ENCODE data around the gene JAM2. TPM values are rescaled to one million over a fixed set of nuclear protein-coding genes. Genes with fewer than 3 reads are reported as not detected.
"Not testable (repeated sequence)": the region's sequence is repeated elsewhere in the genome, so short reads cannot be mapped to it uniquely, and the experiment has no call there.

Gene JAM2
- total RNA-seq, 1 experiment from 2014 or later = not detected

- in situ Hi-C loops (cut with HindIII; ENCODE audit: low pct_unique_long_range_greater_than_20kb, low sequenced_read_pairs) = no loop called here
- DNase-seq (ENCODE audit: low read depth) = no peak
Measured at GRCh38 chr21:25700741-25701140, 61.7 kb downstream of the JAM2 start.

GRCh38 chr21:25701529-25701928, 62.5 kb downstream of the JAM2 start:
- in situ Hi-C loops (cut with HindIII; ENCODE audit: low pct_unique_long_range_greater_than_20kb, low sequenced_read_pairs) = no loop called here
- DNase-seq (ENCODE audit: low read depth) = no peak

- DNase-seq (ENCODE audit: low read depth) = peak; percentile 20
- in situ Hi-C loops (cut with HindIII; ENCODE audit: low pct_unique_long_range_greater_than_20kb, low sequenced_read_pairs) = no loop called here
Measured at GRCh38 chr21:25708467-25709065, 69.5 kb downstream of the JAM2 start.

- in situ Hi-C loops (cut with HindIII; ENCODE audit: low pct_unique_long_range_greater_than_20kb, low sequenced_read_pairs) = no loop called here
- no peak for DNase-seq (ENCODE audit: low read depth)
Measured at GRCh38 chr21:25709684-25710265, 70.7 kb downstream of the JAM2 start.

GRCh38 chr21:25710550-25710949, 71.5 kb downstream of the JAM2 start:
- in situ Hi-C loops (cut with HindIII; ENCODE audit: low pct_unique_long_range_greater_than_20kb, low sequenced_read_pairs) = no loop called here

GRCh38 chr21:25714066-25714465, 75.0 kb downstream of the JAM2 start:
- in situ Hi-C loops (cut with HindIII; ENCODE audit: low pct_unique_long_range_greater_than_20kb, low sequenced_read_pairs) = not testable (repeated sequence)

More at GRCh38 chr21:25710550-25710949, 71.5 kb downstream of the JAM2 start:
- no peak for DNase-seq (ENCODE audit: low read depth)

GRCh38 chr21:25717491-25718147, 78.6 kb downstream of the JAM2 start:
- in situ Hi-C loops (cut with HindIII; ENCODE audit: low pct_unique_long_range_greater_than_20kb, low sequenced_read_pairs) = no loop called here
- peak; percentile 41 for DNase-seq (ENCODE audit: low read depth)

More at GRCh38 chr21:25714066-25714465, 75.0 kb downstream of the JAM2 start:
- not testable (repeated sequence) for DNase-seq (ENCODE audit: low read depth)

GRCh38 chr21:25721987-25722386, 82.9 kb downstream of the JAM2 start:
- DNase-seq (ENCODE audit: low read depth) = no peak
- in situ Hi-C loops (cut with HindIII; ENCODE audit: low pct_unique_long_range_greater_than_20kb, low sequenced_read_pairs) = no loop called here

- DNase-seq (ENCODE audit: low read depth) = no peak
- in situ Hi-C loops (cut with HindIII; ENCODE audit: low pct_unique_long_range_greater_than_20kb, low sequenced_read_pairs) = no loop called here
Measured at GRCh38 chr21:25722631-25723030, 83.6 kb downstream of the JAM2 start.

GRCh38 chr21:25732091-25732760, 93.2 kb downstream of the JAM2 start:
- DNase-seq (ENCODE audit: low read depth) = no peak
- in situ Hi-C loops (cut with HindIII; ENCODE audit: low pct_unique_long_range_greater_than_20kb, low sequenced_read_pairs) = no loop called here

- in situ Hi-C loops (cut with HindIII; ENCODE audit: low pct_unique_long_range_greater_than_20kb, low sequenced_read_pairs) = no loop called here
- DNase-seq (ENCODE audit: low read depth) = peak; percentile 27
Measured at GRCh38 chr21:25733859-25734653, 95.0 kb downstream of the JAM2 start.

- in situ Hi-C loops (cut with HindIII; ENCODE audit: low pct_unique_long_range_greater_than_20kb, low sequenced_read_pairs) = no loop called here
- DNase-seq (ENCODE audit: low read depth) = no peak
Measured at GRCh38 chr21:25734654-25734903, 95.5 kb downstream of the JAM2 start.

GRCh38 chr21:25734904-25735645, 96.0 kb downstream of the JAM2 start, which contains the start of the genes ATP5PF and GABPA:
Gene ATP5PF (minus strand): TSS chr21:25734904. CDS start chr21:25729794, 5,110 bp downstream.
Gene GABPA (plus strand): TSS chr21:25734972. CDS start chr21:25741599, 6,627 bp downstream.
- peak; percentile 99 for DNase-seq (ENCODE audit: low read depth)
- in situ Hi-C loops (cut with HindIII; ENCODE audit: low pct_unique_long_range_greater_than_20kb, low sequenced_read_pairs) = no loop called here

GRCh38 chr21:25735646-25736597, 96.9 kb downstream of the JAM2 start:
- DNase-seq (ENCODE audit: low read depth) = peak; percentile 30

GRCh38 chr21:25737421-25737820, 98.4 kb downstream of the JAM2 start:
- in situ Hi-C loops (cut with HindIII; ENCODE audit: low pct_unique_long_range_greater_than_20kb, low sequenced_read_pairs) = no loop called here
- DNase-seq (ENCODE audit: low read depth) = no peak

More at GRCh38 chr21:25735646-25736597, 96.9 kb downstream of the JAM2 start:
- in situ Hi-C loops (cut with HindIII; ENCODE audit: low pct_unique_long_range_greater_than_20kb, low sequenced_read_pairs) = no loop called here

GRCh38 chr21:25742900-25743299, 103.8 kb downstream of the JAM2 start:
- no peak for DNase-seq (ENCODE audit: low read depth)
- in situ Hi-C loops (cut with HindIII; ENCODE audit: low pct_unique_long_range_greater_than_20kb, low sequenced_read_pairs) = no loop called here

- in situ Hi-C loops (cut with HindIII; ENCODE audit: low pct_unique_long_range_greater_than_20kb, low sequenced_read_pairs) = no loop called here
Measured at GRCh38 chr21:25744854-25745253, 105.8 kb downstream of the JAM2 start.

More at GRCh38 chr21:25744854-25745253, 105.8 kb downstream of the JAM2 start:
- DNase-seq (ENCODE audit: low read depth) = no peak

Data from Caki2 (cell line).